H1 (cell line): Measurements from ENCODE around the gene GPC6. TPM values are rescaled to one million over a fixed set of nuclear protein-coding genes. Genes with fewer than 3 reads are reported as not detected.

ENCODE experiments used
- MAFK ChIP-seq: IDR thresholded peaks from 2 replicates; pipeline ENCODE4 v1.6.1; 2012; ENCODE audit warnings: low read depth, mild to moderate bottlenecking, improper control_type of control experiment, low read length
- polyA plus RNA-seq, 7 experiments: library from polyadenylated mRNA; depleted of rRNA in 3 of 7; stranded (reverse) in 5 of 7; unstranded in 2 of 7; fragments of >200 nt in 5 of 7; fragments of 200-250 nt in 2 of 7; gene quantifications; 1 replicate in 5 of 7; 2 replicates in 1 of 7; 4 replicates in 1 of 7; pipeline versions ENCODE4 v1.2.1 to v1.2.3, GENCODE V29; 2011 to 2013; ENCODE audit warnings: missing spikeins in 2 of 7, mixed read lengths in 2 of 7
- total RNA-seq: library from RNA; stranded (reverse); fragmentation: NEBNext Ultra II Directional; extraction: Animal tissue kit (Norgen Biotek cat#: 25700); gene quantifications from 2 replicates; pipeline ENCODE4 v1.2.1, GENCODE V29; 2021

GPC6 gene
- total and polyA plus RNA-seq, 2 of the 8 experiments (the other 6 are each of a cell fraction or from before 2014, with no cell fraction given): 5.4 to 12.0 TPM

- TF ChIP-seq MAFK: no peak
- TF ChIP-seq, all 59 proteins: peak for 0
These were observed 44.4 kb downstream of the GPC6 start (continued) for GRCh38 chr13:93270769-93271742.
